ENCODE data around the gene HSPA9. TPM values are rescaled to one million over a fixed set of nuclear protein-coding genes. Genes with fewer than 3 reads are reported as not detected.

The HSPA9 gene
- total and polyA plus RNA-seq, 2 of the 8 experiments (the other 6 are each of a cell fraction or from before 2014, with no cell fraction given), result 191 to 395 TPM

GRCh38 chr5:138575194-138576015, at the start of gene HSPA9 (continued):
- no peak for TF ChIP-seq ATF3 (IDR thresholded peaks at IDR 0.05; ENCODE audit: insufficient read depth, low read depth, low read length)
- TF ChIP-seq BACH1 (IDR thresholded peaks at IDR 0.05; ENCODE audit: low read length), result peak; percentile 95
- TF ChIP-seq POLR2A (IDR thresholded peaks at IDR 0.05; ENCODE audit: control extremely low read depth in 1 of 2, low read depth in 2 of 2, low read length in 2 of 2), result peak; percentile 80 to 87
- TF ChIP-seq TCF12 (IDR thresholded peaks at IDR 0.05; ENCODE audit: low read depth, low read length), result no peak
- TF ChIP-seq ATF2 (IDR thresholded peaks at IDR 0.05; ENCODE audit: low read length), result peak; percentile 83; the same call in 1 of the 2 replicates
- no peak for TF ChIP-seq SRF (IDR thresholded peaks at IDR 0.05; ENCODE audit: low read depth, low read length)
- no peak for TF ChIP-seq CHD7 (IDR thresholded peaks at IDR 0.05; ENCODE audit: insufficient replicate concordance, low read length)
